NCI-H2029 treated with DMSO at 0.1 percent for 48 hours (cell line): ENCODE results near the gene EIPR1.
"Not testable (repeated sequence)": the region's sequence is repeated elsewhere in the genome, so short reads cannot be mapped to it uniquely, and the experiment has no call there.

Source experiments
- DNase-seq: peaks from one replicate; lab custom pipeline; 2025; lab: John Stamatoyannopoulos, UW

The EIPR1 gene

DNA sequence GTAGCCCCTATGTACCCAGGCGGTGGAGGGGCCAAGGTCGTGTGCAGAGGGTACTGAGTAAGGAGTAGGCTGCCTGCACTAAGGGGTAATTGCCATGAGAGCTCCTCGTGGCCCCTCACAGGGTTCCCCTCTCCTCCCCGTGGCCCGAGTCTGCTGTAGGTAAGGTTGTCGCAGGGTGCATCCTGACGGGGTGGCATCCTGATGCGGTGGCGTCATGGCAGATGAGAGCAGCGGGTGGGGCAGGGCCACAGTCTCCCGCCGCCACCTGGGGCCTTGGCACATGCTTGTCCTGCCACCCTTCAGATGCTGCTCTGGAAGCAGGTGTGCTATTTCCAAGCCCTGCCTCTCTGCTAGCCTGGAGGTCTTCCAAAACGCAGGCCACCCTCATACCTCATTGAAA, 89.7 kb downstream of the EIPR1 start:
- DNase-seq: no peak

- not testable (repeated sequence) for DNase-seq
These were observed 91.0 kb downstream of the EIPR1 start for GRCh38 chr2:3286646-3287036.

GRCh38 chr2:3285901-3286645, 91.5 kb downstream of the EIPR1 start:
- no peak for DNase-seq

- DNase-seq: no peak
These were observed 92.7 kb downstream of the EIPR1 start for GRCh38 chr2:3284657-3285630.

DNA sequence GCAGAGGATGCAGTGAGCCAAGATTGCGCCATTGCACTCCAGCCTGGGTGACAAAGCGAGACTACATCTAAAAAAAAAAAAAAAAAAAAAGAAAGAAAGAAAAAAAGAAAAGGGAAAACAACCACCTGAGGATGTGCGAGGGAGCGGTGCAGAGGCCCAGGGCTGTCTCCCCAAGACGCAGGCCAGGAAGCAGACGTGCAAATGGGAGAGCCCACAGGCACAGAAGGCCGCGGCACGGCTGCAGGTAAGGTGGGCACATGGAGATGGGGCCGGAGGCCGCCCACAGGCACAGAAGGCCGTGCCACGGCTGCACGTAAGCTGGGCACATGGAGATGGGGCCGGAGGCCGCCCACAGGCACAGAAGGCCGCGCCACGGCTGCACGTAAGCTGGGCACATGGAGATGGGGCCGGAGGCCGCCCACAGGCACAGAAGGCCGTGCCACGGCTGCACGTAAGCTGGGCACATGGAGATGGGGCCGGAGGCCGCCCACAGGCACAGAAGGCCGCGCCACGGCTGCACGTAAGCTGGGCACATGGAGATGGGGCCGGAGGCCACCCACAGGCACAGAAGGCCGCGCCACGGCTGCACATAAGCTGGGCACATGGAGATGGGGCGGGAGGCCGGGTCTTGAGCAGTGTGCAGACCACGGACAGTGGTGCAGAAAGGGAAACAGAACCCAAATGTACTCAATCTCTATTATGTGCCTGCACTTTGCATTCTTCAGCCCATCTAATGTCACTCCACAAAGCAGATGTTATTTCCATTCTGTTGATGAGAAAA, 93.6 kb downstream of the EIPR1 start:
- not testable (repeated sequence) for DNase-seq

GRCh38 chr2:3283206-3283605, 94.4 kb downstream of the EIPR1 start:
- no peak for DNase-seq

DNA sequence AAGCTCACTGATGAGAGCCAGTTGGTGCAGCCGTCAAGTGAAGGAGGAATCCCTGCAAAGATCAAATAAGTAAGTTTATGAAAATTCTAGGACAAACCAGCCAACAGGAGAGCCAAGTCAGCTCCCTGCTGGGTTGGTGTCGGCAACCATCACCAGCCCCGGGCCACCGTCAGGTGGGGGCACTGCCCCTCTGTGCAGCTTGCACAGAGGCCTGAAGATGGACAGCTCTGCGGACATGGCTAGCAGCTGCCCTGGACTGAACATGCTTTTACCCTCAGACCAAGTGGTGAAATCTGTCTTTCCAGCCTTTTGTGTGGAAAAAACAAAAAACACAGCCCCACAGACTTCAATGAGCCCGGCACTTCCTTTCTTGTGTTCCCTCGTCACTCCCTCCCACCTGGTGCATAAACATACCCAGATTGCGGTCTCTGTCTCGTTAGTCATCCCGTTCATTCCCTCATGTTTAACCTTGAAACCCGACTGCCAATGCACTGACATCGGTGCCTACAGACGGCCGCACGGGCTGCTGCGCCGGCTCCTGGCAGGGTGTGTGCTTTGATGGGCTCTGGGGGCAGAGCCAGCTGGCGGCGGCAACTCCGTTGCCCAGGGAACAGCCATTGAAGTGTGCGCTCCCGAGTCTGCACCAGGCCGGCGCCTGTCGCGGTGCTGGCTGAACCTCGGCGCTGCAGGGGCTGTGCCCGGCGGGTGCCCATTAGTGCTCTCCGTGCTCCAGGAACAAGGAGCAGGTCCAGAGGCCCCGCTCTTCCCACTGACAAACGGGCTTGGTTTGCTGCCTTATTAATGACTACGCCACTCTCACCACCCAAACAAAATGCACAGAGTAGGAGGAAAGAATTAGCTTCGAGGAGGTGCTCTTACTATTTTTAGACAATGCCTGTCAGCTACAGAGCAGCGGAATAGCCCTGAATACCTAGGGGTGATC, 95.3 kb downstream of the EIPR1 start:
- peak; percentile 75 for DNase-seq

GRCh38 chr2:3280683-3281520, 96.7 kb downstream of the EIPR1 start:
- no peak for DNase-seq

- DNase-seq: no peak
These were observed 97.4 kb downstream of the EIPR1 start for GRCh38 chr2:3280197-3280596.

DNA sequence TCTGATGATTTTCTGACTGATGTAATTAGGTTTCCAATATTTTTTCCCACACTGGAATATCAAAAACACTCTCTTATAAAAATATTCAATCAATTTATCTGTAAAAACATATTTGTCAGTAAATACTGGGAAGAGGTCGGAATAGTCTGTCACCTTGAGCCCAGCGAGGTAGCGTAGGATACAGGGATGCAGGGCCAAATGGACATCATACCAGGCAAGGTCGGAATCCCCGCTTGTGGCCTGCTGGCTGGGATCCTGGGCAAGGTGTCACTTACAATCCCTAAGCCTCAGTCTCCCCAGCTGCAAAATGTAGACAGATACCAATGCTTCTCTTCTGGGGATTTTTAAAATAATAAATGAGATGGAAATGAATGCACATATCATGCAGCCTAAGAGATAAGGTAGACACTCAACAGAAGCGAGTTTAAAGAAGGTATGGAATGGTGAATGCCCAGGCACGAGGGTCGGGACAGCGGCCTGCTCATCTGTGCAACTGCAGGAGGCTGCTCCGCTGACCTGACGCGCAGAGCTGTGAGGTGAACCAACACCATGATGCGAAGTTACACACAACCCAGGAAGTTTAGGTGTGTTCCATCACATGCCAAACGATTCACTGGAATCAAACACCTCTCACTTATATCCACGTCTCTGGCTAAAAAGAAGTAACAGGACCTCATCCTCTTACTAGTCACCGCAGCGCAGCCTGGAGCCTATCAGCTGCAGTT, 98.2 kb downstream of the EIPR1 start:
- DNase-seq: no peak

DNA sequence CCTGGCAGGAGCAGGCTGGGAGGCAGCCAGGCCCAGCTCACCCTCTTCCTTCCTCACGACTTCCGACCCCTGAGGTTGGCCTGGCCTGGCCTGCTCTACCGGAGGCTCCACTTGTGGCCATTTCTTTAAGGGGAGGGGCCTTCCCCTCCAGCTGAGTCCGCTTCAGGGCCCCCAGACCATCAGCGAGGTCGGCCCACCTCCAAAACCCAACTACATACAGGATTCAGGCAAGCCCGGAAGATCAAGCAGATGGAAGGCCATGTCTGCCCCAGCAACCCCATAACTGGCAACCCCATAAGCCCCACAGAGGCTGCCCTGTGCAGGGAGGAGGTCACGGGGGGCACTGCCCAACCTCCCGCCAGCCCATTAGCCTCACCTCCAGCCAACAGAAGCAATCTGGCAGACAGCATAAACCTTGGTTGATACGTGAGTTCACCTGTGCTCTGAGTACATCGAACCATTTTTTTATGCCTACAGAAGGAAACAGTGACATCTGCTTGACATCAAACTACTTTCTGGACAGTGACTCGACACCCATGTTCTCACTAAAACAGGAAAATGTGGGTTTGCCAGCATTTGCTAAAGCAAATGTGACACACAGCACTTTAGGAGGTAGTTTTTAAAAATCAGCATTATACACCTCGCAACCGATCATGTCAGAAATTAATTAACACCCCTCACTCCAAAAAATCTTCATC, 98.9 kb downstream of the EIPR1 start:
- no peak for DNase-seq

- DNase-seq: no peak
These were observed 99.7 kb downstream of the EIPR1 start for GRCh38 chr2:3277748-3278520.

DNA sequence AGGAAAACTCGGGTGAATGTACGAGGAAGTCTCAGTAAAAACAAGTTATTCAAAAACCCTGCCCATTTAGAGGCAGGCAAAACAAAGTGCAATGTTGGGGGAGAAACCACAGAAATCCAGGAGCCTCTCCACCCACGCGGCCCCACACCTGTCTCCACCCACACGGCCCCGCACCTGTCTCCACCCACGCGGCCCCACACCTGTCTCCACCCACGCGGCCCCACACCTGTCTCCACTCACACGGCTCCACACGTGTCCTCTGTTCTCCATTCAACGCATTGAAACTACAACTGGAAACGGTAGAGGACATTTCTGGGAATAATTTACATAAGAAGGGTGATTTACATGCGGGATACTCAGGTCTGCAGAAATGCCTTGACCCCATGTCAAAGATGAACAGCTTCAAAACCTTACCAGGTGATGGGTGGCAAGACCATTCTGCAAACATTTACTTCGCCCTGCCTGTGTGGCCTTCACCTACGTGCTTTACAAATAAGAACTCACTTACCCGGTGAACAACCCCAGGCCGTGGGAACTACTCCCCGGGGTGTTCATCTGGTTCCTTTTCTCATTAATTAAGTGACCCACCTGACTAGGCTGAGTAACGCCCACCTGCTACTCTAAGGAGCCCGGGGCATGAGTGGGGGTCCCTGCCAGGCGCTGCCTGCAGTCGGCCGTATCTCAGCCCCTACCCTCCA, 100.4 kb downstream of the EIPR1 start:
- DNase-seq: no peak

- no peak for DNase-seq
These were observed 104.9 kb downstream of the EIPR1 start for GRCh38 chr2:3272761-3273160.

DNA sequence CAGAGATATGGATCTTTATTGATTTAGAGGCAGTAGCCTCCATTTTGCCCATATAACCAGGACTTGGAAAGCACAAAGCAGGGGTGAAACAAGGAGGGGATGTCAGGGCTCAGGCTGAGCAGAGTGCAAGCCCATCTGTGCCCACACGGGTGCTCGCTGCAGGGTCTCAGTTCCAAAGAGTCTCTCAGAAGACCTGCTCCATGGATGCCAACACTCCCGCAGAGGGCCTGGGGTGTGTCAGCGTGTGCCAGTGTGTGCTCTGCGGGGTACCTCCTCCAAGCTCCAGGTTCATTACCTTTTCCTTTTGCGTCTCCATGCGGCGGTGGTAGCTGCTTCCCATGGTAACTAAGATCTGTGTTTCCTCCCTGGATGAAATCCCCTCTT, 107.5 kb downstream of the EIPR1 start:
- no peak for DNase-seq

- DNase-seq: no peak
These were observed 108.1 kb downstream of the EIPR1 start for GRCh38 chr2:3269425-3270094.

- DNase-seq: no peak
These were observed 109.0 kb downstream of the EIPR1 start for GRCh38 chr2:3268705-3269029.
